ENCODE results near the gene MAFG. TPM values are rescaled to one million over a fixed set of nuclear protein-coding genes. Genes with fewer than 3 reads are reported as not detected.
A peak's percentile ranks its signal among the peaks of the same experiment; 100 is the strongest.

MAFG gene
- total and polyA plus RNA-seq, 2 of the 13 experiments (the other 11 are each of a cell fraction or from before 2014, with no cell fraction given), result 14.5 to 20.0 TPM

- TF ChIP-seq ZNF770 (CRISPR knock-in tag; IDR thresholded peaks at IDR 0.05) (no peak), ATF7-NPFF (CRISPR knock-in tag; IDR thresholded peaks at IDR 0.05; ENCODE audit: low read depth) (no peak), DMAP1 (CRISPR knock-in tag; IDR thresholded peaks at IDR 0.05) (peak; percentile 1; the same call in 1 of the 2 replicates), ZNF17 (CRISPR knock-in tag; IDR thresholded peaks at IDR 0.05) (no peak), ZFP62 (CRISPR knock-in tag; IDR thresholded peaks at IDR 0.05) (no peak), ETV6 (CRISPR knock-in tag; conservative IDR thresholded peaks at IDR 0.05) (0 out of 2 replicates have a peak, but pooled peaks have one; percentile 36), ZNF598 (CRISPR knock-in tag; IDR thresholded peaks at IDR 0.05; ENCODE audit: borderline replicate concordance) (peak; percentile 68; the same call in 1 of the 2 replicates), ZNF407 (CRISPR knock-in tag; IDR thresholded peaks at IDR 0.05; ENCODE audit: not compliant biosample characterization) (no peak), SAFB2 (CRISPR knock-in tag; IDR thresholded peaks at IDR 0.05; ENCODE audit: borderline replicate concordance, low read depth) (no peak), SETDB1 (CRISPR knock-in tag; IDR thresholded peaks at IDR 0.05; ENCODE audit: borderline replicate concordance) (no peak), CBX5 (CRISPR knock-in tag; IDR thresholded peaks at IDR 0.05; ENCODE audit: borderline replicate concordance) (0 out of 2 replicates have a peak, but pooled peaks have one; percentile 30), ZNF430 (CRISPR knock-in tag; IDR thresholded peaks at IDR 0.05) (no peak), ZBTB1 (CRISPR knock-in tag; IDR thresholded peaks at IDR 0.05; ENCODE audit: borderline replicate concordance) (no peak), E2F2 (CRISPR knock-in tag; IDR thresholded peaks at IDR 0.05; ENCODE audit: borderline replicate concordance) (0 out of 2 replicates have a peak, but pooled peaks have one; percentile 29), ZNF619 (CRISPR knock-in tag; IDR thresholded peaks at IDR 0.05) (no peak), HCFC1 (IDR thresholded peaks at IDR 0.05; ENCODE audit: low read depth, low read length) (no peak)
- TF ChIP-seq, protein P1, sequence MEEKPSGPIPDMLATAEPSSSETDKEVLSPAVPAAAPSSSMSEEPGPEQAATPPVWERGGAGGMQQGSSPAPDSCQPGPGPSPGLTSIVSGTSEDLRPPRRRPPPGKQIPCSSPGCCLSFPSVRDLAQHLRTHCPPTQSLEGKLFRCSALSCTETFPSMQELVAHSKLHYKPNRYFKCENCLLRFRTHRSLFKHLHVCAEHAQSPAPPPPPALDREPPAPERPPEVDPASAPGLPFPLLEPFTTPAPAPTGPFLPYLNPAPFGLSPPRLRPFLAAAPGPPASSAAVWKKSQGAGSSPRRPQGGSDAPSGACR (CRISPR knock-in tag; IDR thresholded peaks at IDR 0.05), result no peak
Observed at GRCh38 chr17:81890447-81891302, 36.9 kb downstream of the MAFG start (continued).

Data from HepG2 (cell line).